Measurements from ENCODE around the gene LIPK.

The LIPK gene

DNA sequence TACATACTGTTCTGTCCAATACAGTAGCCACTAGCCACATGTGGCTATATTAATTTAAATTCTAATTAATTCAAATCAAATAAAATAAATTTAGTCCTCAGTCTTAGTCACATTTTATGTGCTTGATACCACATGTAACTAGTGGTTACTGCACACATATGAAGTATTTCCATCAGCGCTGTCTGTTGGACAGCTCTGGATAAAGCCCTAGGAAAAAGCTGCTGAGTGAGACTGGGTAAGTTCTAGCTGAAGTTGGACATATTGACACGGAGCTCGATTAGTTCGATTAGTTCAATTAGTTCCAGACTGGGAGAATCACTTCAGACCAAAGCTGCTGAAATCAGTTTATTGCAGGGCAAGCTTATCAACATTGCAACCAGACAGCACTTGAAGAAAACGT lies 81.4 kb downstream of the LIPK start:
- no peak for DNase-seq

GRCh38 chr10:88788924-88789323 lies 82.9 kb downstream of the LIPK start:
- no peak for DNase-seq

DNA sequence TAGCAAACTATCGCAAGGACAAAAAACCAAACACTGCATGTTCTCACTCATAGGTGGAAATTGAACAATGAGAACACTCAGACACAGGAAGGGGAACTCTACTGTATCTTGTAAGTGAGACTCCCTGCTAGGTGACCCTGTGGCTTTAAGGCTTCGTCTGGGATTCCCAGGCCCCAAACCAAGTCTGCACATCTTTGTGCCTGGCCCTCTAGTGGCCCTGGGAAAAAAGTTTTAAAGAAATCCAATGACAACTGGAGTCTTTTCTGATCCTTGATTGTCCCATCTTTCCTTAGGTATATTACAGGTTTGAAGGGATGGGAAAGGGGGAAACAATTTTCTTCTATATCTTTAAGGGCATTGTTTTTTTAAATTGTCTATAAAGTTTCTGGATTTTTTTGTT lies 85.9 kb downstream of the LIPK start:
- no peak for DNase-seq

DNA sequence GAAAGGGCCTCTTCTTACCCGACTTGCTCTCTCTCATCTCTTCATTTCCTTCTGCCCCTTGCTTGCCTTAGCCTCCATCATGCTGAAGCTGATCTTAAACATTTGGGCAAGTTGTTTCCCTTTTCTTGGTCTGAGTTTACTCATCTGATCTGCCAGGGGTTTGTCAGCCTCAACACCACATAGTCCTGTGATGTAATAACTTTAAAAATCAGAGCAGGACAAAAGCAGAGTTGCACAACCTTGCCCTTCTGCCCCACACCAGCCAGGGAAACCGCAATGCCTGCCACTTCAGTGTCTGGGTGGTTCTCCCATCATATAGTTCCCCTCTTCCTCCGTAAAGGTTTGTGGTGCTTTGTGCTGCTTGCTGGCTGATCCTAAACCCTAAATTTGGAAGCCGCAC lies 86.6 kb downstream of the LIPK start:
- DNase-seq, result peak; percentile 17

DNA sequence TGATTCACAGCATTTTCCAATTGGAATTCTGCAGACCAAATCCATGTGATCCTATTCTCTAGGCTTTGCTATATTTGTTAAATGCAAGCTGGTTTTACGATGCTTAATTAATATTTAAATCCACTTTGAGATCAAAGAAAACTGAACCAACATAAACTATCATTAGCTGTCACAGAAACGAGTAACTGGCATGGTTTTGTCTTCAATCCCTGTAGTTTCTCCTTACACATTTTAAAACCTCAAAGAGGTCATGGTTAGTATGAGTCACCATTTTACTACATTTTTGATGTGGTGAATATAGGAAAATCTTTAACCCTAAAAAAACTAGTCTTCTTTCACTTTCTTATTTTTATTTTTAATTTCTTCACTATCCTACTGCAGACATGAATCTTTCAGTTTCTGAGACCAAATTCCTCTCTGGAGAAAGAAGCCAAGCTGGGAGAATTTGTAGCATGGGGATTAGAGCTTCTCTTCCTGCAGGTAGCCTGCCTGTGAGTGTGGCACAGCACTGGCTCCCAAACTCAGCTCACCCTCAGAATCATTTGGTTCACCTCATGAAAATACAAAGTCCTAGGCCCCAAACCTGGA lies 87.8 kb downstream of the LIPK start:
- DNase-seq, result no peak

GRCh38 chr10:88794731-88795130 lies 88.7 kb downstream of the LIPK start:
- no peak for DNase-seq

GRCh38 chr10:88800152-88801125 lies 94.4 kb downstream of the LIPK start:
- no peak for DNase-seq

Data from T1000 (cell line).